ENCODE results near the gene TTLL13.

The TTLL13 gene

GRCh38 chr15:90210593-90210992 lies 38.8 kb upstream of the TTLL13 start:
- Histone ChIP-seq H3K9ac (ENCODE audit: low read length) (no peak overlapping the region), H3K36me3 (ENCODE audit: control insufficient read depth, insufficient read depth, low read length) (peaks cover 21% of the 10 kb centered on the region), H3K4me1 (ENCODE audit: control insufficient read depth, insufficient read depth, low read length) (peaks cover 19% of the 10 kb centered on the region), H3K27me3 (ENCODE audit: control insufficient read depth, insufficient read depth, low read length) (no peaks in the 10 kb centered on the region), H3K27ac (ENCODE audit: low read depth, low read length) (no peak overlapping the region), H3K4me3 (ENCODE audit: low read length) (no peak overlapping the region)

GRCh38 chr15:90211009-90211408 lies 38.3 kb upstream of the TTLL13 start:
- Histone ChIP-seq H3K36me3 (ENCODE audit: control insufficient read depth, insufficient read depth, low read length) (peaks cover 18% of the 10 kb centered on the region), H3K4me3 (ENCODE audit: low read length) (no peak overlapping the region), H3K27me3 (ENCODE audit: control insufficient read depth, insufficient read depth, low read length) (no peaks in the 10 kb centered on the region), H3K9ac (ENCODE audit: low read length) (no peak overlapping the region), H3K27ac (ENCODE audit: low read depth, low read length) (peak overlapping the region; percentile 16), H3K4me1 (ENCODE audit: control insufficient read depth, insufficient read depth, low read length) (peaks cover 19% of the 10 kb centered on the region)

- peaks cover 19% of the 10 kb centered on the region for H3K4me1 ChIP-seq (ENCODE audit: control insufficient read depth, insufficient read depth, low read length)
- H3K36me3 ChIP-seq (ENCODE audit: control insufficient read depth, insufficient read depth, low read length), result peaks cover 12% of the 10 kb centered on the region
- H3K27ac ChIP-seq (ENCODE audit: low read depth, low read length), result peak overlapping the region; percentile 16
- H3K9ac ChIP-seq (ENCODE audit: low read length), result peak overlapping the region; percentile 21
- H3K4me3 ChIP-seq (ENCODE audit: low read length), result peak overlapping the region; percentile 8
- no peaks in the 10 kb centered on the region for H3K27me3 ChIP-seq (ENCODE audit: control insufficient read depth, insufficient read depth, low read length)
Measured at GRCh38 chr15:90211440-90212143, 37.8 kb upstream of the TTLL13 start.

GRCh38 chr15:90212221-90213098 lies 36.9 kb upstream of the TTLL13 start:
- peaks cover 19% of the 10 kb centered on the region for H3K4me1 ChIP-seq (ENCODE audit: control insufficient read depth, insufficient read depth, low read length)
- H3K9ac ChIP-seq (ENCODE audit: low read length), result peak overlapping the region; percentile 21
- H3K27ac ChIP-seq (ENCODE audit: low read depth, low read length), result peak overlapping the region; percentile 13
- peak overlapping the region; percentile 8 for H3K4me3 ChIP-seq (ENCODE audit: low read length)
- peaks cover 16% of the 10 kb centered on the region for H3K36me3 ChIP-seq (ENCODE audit: control insufficient read depth, insufficient read depth, low read length)
- no peaks in the 10 kb centered on the region for H3K27me3 ChIP-seq (ENCODE audit: control insufficient read depth, insufficient read depth, low read length)

- no peak overlapping the region for H3K27ac ChIP-seq (ENCODE audit: low read depth, low read length)
- no peaks in the 10 kb centered on the region for H3K27me3 ChIP-seq (ENCODE audit: control insufficient read depth, insufficient read depth, low read length)
- H3K9ac ChIP-seq (ENCODE audit: low read length), result no peak overlapping the region
- peaks cover 19% of the 10 kb centered on the region for H3K4me1 ChIP-seq (ENCODE audit: control insufficient read depth, insufficient read depth, low read length)
- peaks cover 24% of the 10 kb centered on the region for H3K36me3 ChIP-seq (ENCODE audit: control insufficient read depth, insufficient read depth, low read length)
- no peak overlapping the region for H3K4me3 ChIP-seq (ENCODE audit: low read length)
Measured at GRCh38 chr15:90213122-90213817, 36.1 kb upstream of the TTLL13 start.

- Histone ChIP-seq H3K27ac (ENCODE audit: low read depth, low read length) (no peak overlapping the region), H3K4me1 (ENCODE audit: control insufficient read depth, insufficient read depth, low read length) (peaks cover 19% of the 10 kb centered on the region), H3K36me3 (ENCODE audit: control insufficient read depth, insufficient read depth, low read length) (peaks cover 24% of the 10 kb centered on the region), H3K27me3 (ENCODE audit: control insufficient read depth, insufficient read depth, low read length) (no peaks in the 10 kb centered on the region), H3K4me3 (ENCODE audit: low read length) (no peak overlapping the region), H3K9ac (ENCODE audit: low read length) (no peak overlapping the region)
Measured at GRCh38 chr15:90213818-90214204, 35.5 kb upstream of the TTLL13 start.

GRCh38 chr15:90214553-90215196 lies 34.7 kb upstream of the TTLL13 start:
- H3K27me3 ChIP-seq (ENCODE audit: control insufficient read depth, insufficient read depth, low read length), result no peaks in the 10 kb centered on the region
- peaks cover 24% of the 10 kb centered on the region for H3K36me3 ChIP-seq (ENCODE audit: control insufficient read depth, insufficient read depth, low read length)
- H3K4me1 ChIP-seq (ENCODE audit: control insufficient read depth, insufficient read depth, low read length), result peaks cover 23% of the 10 kb centered on the region
- no peak overlapping the region for H3K27ac ChIP-seq (ENCODE audit: low read depth, low read length)
- no peak overlapping the region for H3K9ac ChIP-seq (ENCODE audit: low read length)
- H3K4me3 ChIP-seq (ENCODE audit: low read length), result no peak overlapping the region

GRCh38 chr15:90217671-90218394 lies 31.5 kb upstream of the TTLL13 start:
- H3K9ac ChIP-seq (ENCODE audit: low read length), result no peak overlapping the region
- peaks cover 12% of the 10 kb centered on the region for H3K4me1 ChIP-seq (ENCODE audit: control insufficient read depth, insufficient read depth, low read length)

GRCh38 chr15:90219421-90220141 lies 29.8 kb upstream of the TTLL13 start:
- H3K4me3 ChIP-seq (ENCODE audit: low read length), result no peak overlapping the region
- H3K27ac ChIP-seq (ENCODE audit: low read depth, low read length), result peak overlapping the region; percentile 56
- H3K27me3 ChIP-seq (ENCODE audit: control insufficient read depth, insufficient read depth, low read length), result no peaks in the 10 kb centered on the region
- peaks cover 40% of the 10 kb centered on the region for H3K36me3 ChIP-seq (ENCODE audit: control insufficient read depth, insufficient read depth, low read length)
- peaks cover 12% of the 10 kb centered on the region for H3K4me1 ChIP-seq (ENCODE audit: control insufficient read depth, insufficient read depth, low read length)
- no peak overlapping the region for H3K9ac ChIP-seq (ENCODE audit: low read length)

More at GRCh38 chr15:90217671-90218394, 31.5 kb upstream of the TTLL13 start:
- no peak overlapping the region for H3K4me3 ChIP-seq (ENCODE audit: low read length)
- H3K36me3 ChIP-seq (ENCODE audit: control insufficient read depth, insufficient read depth, low read length), result peaks cover 27% of the 10 kb centered on the region
- no peak overlapping the region for H3K27ac ChIP-seq (ENCODE audit: low read depth, low read length)
- no peaks in the 10 kb centered on the region for H3K27me3 ChIP-seq (ENCODE audit: control insufficient read depth, insufficient read depth, low read length)

GRCh38 chr15:90221246-90221900 lies 28.0 kb upstream of the TTLL13 start:
- Histone ChIP-seq H3K36me3 (ENCODE audit: control insufficient read depth, insufficient read depth, low read length) (peaks cover 52% of the 10 kb centered on the region), H3K9ac (ENCODE audit: low read length) (no peak overlapping the region), H3K27me3 (ENCODE audit: control insufficient read depth, insufficient read depth, low read length) (no peaks in the 10 kb centered on the region), H3K4me3 (ENCODE audit: low read length) (peak overlapping the region; percentile 18), H3K4me1 (ENCODE audit: control insufficient read depth, insufficient read depth, low read length) (peaks cover 12% of the 10 kb centered on the region), H3K27ac (ENCODE audit: low read depth, low read length) (peak overlapping the region; percentile 78)

- Histone ChIP-seq H3K27ac (ENCODE audit: low read depth, low read length) (no peak overlapping the region), H3K4me3 (ENCODE audit: low read length) (no peak overlapping the region), H3K36me3 (ENCODE audit: control insufficient read depth, insufficient read depth, low read length) (peaks cover 48% of the 10 kb centered on the region), H3K4me1 (ENCODE audit: control insufficient read depth, insufficient read depth, low read length) (peaks cover 12% of the 10 kb centered on the region), H3K9ac (ENCODE audit: low read length) (no peak overlapping the region), H3K27me3 (ENCODE audit: control insufficient read depth, insufficient read depth, low read length) (no peaks in the 10 kb centered on the region)
Measured at GRCh38 chr15:90222547-90222946, 26.8 kb upstream of the TTLL13 start.

All from rectal smooth muscle tissue (tissue), 1 donor.